HepG2 (cell line): ENCODE data around the gene ADAM22. TPM values are rescaled to one million over a fixed set of nuclear protein-coding genes. Genes with fewer than 3 reads are reported as not detected.
A peak's percentile ranks its signal among the peaks of the same experiment; 100 is the strongest.

Experiments
- ARID5B ChIP-seq: IDR thresholded peaks from 2 replicates; pipeline ENCODE4 v1.4.0; 2020; ENCODE audit warnings: mild to moderate bottlenecking, missing genetic modification reagents
- BRCA1 ChIP-seq: sonication (generic); formaldehyde crosslinking; IDR thresholded peaks from 2 replicates; pipeline ENCODE4 v1.4.0; 2020; ENCODE audit warnings: missing genetic modification reagents
- CAMTA2 ChIP-seq: sonication (generic); formaldehyde crosslinking; IDR thresholded peaks from 2 replicates; pipeline ENCODE4 v1.4.0; 2020; ENCODE audit warnings: mild to moderate bottlenecking, missing genetic modification reagents, borderline replicate concordance
- ESRRA ChIP-seq: sonication (generic); formaldehyde crosslinking; IDR thresholded peaks from 2 replicates; pipeline ENCODE4 v1.5.1; 2020; ENCODE audit warnings: mild to moderate bottlenecking, low read depth, missing genetic modification reagents
- GTF2F1 ChIP-seq: fragments of 150-350 bp; IDR thresholded peaks from 2 replicates; pipeline ENCODE4 v1.6.1; 2014; ENCODE audit warnings: low read length
- GZF1 ChIP-seq: sonication (generic); formaldehyde crosslinking; IDR thresholded peaks from 2 replicates; pipeline ENCODE4 v1.5.1; 2020; ENCODE audit warnings: mild to moderate bottlenecking, missing genetic modification reagents
- HDAC2 ChIP-seq: sonication (generic); formaldehyde crosslinking; IDR thresholded peaks from 2 replicates; pipeline ENCODE4 v1.4.0; 2020; ENCODE audit warnings: missing genetic modification reagents
- HOMEZ ChIP-seq: IDR thresholded peaks from 2 replicates; pipeline ENCODE4 v1.6.1; 2016; ENCODE audit warnings: low read depth
- KDM6A ChIP-seq: IDR thresholded peaks from 2 replicates; pipeline ENCODE4 v1.6.1; 2016; ENCODE audit warnings: low read depth
- MTA3 ChIP-seq: sonication (generic); formaldehyde crosslinking; IDR thresholded peaks from 2 replicates; pipeline ENCODE4 v1.4.0; 2020; ENCODE audit warnings: missing genetic modification reagents
- NFIC ChIP-seq: IDR thresholded peaks from 2 replicates; pipeline ENCODE4 v1.6.1; 2012; ENCODE audit warnings: mild to moderate bottlenecking, low read length, inconsistent platforms
- PCBP1 ChIP-seq: fragments of 200-400 bp; formaldehyde crosslinking; IDR thresholded peaks from 2 replicates; pipeline ENCODE4 v1.6.1; 2017; ENCODE audit warnings: mild to moderate bottlenecking, low read depth, low read length, borderline replicate concordance
- POLR2AphosphoS5 ChIP-seq: IDR thresholded peaks from 2 replicates; pipeline ENCODE4 v1.6.1; 2012; ENCODE audit warnings: low read depth, low read length
- SALL2 ChIP-seq: sonication (generic); formaldehyde crosslinking; IDR thresholded peaks from 2 replicates; pipeline ENCODE4 v1.8.1; 2023; ENCODE audit warnings: mild to moderate bottlenecking, missing genetic modification reagents, inconsistent platforms
- U2AF2 ChIP-seq: fragments of 200-400 bp; formaldehyde crosslinking; IDR thresholded peaks from 2 replicates; pipeline ENCODE4 v1.6.1; 2017; ENCODE audit warnings: low read depth, mild to moderate bottlenecking, low read length
- polyA plus RNA-seq, 8 experiments: library from polyadenylated mRNA; depleted of rRNA in 3 of 8; stranded (reverse) in 7 of 8; unstranded in 1 of 8; fragments of >200 nt; fragmentation: Illumina TruSeq in 4 of 8; extraction: Trizol in 4 of 8; gene quantifications; 2 replicates each; pipeline versions ENCODE4 v1.2.1 to v1.2.3, GENCODE V29; 2011 to 2016; ENCODE audit warnings: low read depth in 4 of 8, missing spikeins in 1 of 8, mixed read lengths in 1 of 8; ENCODE audit not compliant: insufficient read depth in 1 of 8
- total RNA-seq, 5 experiments: library from RNA; depleted of rRNA; stranded (reverse); fragments of >200 nt; fragmentation: Illumina TruSeq; extraction: Trizol; gene quantifications; 2 replicates each; pipeline ENCODE4 v1.2.3, GENCODE V29; 2016; ENCODE audit warnings: low read depth in 1 of 5
- TF ChIP-seq, protein P1 (sequence below), 2 experiments: fragments of 450-650 bp in 1 of 2; sonication (generic) in 1 of 2; formaldehyde crosslinking in 1 of 2; IDR thresholded peaks; 2 replicates each; pipeline versions ENCODE4 v1.6.1 to v1.8.0; 2016 to 2022; ENCODE audit warnings: antibody characterized with exemption in 1 of 2, mild to moderate bottlenecking in 1 of 2, missing genetic modification reagents in 1 of 2
- TF ChIP-seq, protein P2 (sequence below): sonication (generic); formaldehyde crosslinking; IDR thresholded peaks from 2 replicates; pipeline ENCODE4 v1.8.1; 2023; ENCODE audit warnings: mild to moderate bottlenecking, missing genetic modification reagents, borderline replicate concordance

Gene ADAM22
- total and polyA plus RNA-seq, 2 of the 13 experiments (the other 11 are each of a cell fraction or from before 2014, with no cell fraction given): 1.9 to 6.7 TPM

DNA sequence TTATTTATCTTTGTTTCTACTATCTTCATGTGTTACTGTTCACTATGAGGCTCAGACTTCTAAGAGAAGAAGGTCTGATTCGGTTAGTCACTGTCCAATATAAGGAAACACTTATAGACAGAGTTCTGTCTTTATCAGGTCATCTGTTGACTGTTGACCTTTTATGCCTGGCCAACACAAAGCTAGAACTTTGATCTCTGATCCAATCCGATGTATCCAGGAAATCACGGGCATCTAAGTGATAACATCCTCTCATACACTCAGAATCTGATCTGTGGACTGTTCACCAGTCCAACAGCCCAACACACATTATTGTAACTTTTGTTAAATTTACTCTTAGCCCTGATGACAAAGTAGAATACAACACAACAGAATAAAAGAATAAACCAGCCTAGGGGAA is 171.2 kb downstream of the ADAM22 start (continued):
- TF ChIP-seq ARID5B (CRISPR knock-in tag): peak; percentile 34; the same call in 1 of the 2 replicates
- no peak for TF ChIP-seq GZF1
- no peak for TF ChIP-seq KDM6A (CRISPR knock-in tag)
- TF ChIP-seq ESRRA (CRISPR knock-in tag): peak; percentile 56; the same call in 1 of the 2 replicates
- TF ChIP-seq GTF2F1: no peak
- TF ChIP-seq U2AF2: no peak
- TF ChIP-seq HDAC2: no peak
- TF ChIP-seq, protein P1, sequence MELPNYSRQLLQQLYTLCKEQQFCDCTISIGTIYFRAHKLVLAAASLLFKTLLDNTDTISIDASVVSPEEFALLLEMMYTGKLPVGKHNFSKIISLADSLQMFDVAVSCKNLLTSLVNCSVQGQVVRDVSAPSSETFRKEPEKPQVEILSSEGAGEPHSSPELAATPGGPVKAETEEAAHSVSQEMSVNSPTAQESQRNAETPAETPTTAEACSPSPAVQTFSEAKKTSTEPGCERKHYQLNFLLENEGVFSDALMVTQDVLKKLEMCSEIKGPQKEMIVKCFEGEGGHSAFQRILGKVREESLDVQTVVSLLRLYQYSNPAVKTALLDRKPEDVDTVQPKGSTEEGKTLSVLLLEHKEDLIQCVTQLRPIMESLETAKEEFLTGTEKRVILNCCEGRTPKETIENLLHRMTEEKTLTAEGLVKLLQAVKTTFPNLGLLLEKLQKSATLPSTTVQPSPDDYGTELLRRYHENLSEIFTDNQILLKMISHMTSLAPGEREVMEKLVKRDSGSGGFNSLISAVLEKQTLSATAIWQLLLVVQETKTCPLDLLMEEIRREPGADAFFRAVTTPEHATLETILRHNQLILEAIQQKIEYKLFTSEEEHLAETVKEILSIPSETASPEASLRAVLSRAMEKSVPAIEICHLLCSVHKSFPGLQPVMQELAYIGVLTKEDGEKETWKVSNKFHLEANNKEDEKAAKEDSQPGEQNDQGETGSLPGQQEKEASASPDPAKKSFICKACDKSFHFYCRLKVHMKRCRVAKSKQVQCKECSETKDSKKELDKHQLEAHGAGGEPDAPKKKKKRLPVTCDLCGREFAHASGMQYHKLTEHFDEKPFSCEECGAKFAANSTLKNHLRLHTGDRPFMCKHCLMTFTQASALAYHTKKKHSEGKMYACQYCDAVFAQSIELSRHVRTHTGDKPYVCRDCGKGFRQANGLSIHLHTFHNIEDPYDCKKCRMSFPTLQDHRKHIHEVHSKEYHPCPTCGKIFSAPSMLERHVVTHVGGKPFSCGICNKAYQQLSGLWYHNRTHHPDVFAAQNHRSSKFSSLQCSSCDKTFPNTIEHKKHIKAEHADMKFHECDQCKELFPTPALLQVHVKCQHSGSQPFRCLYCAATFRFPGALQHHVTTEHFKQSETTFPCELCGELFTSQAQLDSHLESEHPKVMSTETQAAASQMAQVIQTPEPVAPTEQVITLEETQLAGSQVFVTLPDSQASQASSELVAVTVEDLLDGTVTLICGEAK (IDR thresholded peaks at IDR 0.05): no peak
- TF ChIP-seq, protein P1 (CRISPR knock-in tag; IDR thresholded peaks at IDR 0.05): no peak
- TF ChIP-seq POLR2AphosphoS5: no peak
- TF ChIP-seq CAMTA2 (CRISPR knock-in tag): no peak
- TF ChIP-seq SALL2 (CRISPR knock-in tag): no peak
- peak; percentile 99 for TF ChIP-seq HOMEZ (CRISPR knock-in tag)
- TF ChIP-seq NFIC: peak; percentile 27; the same call in 1 of the 2 replicates
- no peak for TF ChIP-seq PCBP1
- TF ChIP-seq, protein P2, sequence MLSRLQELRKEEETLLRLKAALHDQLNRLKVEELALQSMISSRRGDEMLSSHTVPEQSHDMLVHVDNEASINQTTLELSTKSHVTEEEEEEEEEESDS (CRISPR knock-in tag): no peak
- TF ChIP-seq BRCA1 (CRISPR knock-in tag): no peak
- no peak for TF ChIP-seq MTA3 (CRISPR knock-in tag)
